Keratinocyte (primary cell): ENCODE measurements around the gene CFAP91. TPM values are rescaled to one million over a fixed set of nuclear protein-coding genes. Genes with fewer than 3 reads are reported as not detected.

ENCODE experiments used
- DNase-seq: peaks from one replicate; pipeline ENCODE4 v3.0.0-alpha.2; 2011; ENCODE audit warnings: low read depth, missing footprints, low spot score
- FAIRE-seq: peaks from 2 replicates; lab custom pipeline; 2011; peaks lifted over from hg19 to GRCh38; lab: Jason Lieb, UNC
- H2AFZ ChIP-seq: 2 replicates; pipeline ENCODE4 v1.6.0; 2012; ENCODE audit warnings: low read length, control low read depth, inconsistent platforms; ENCODE audit not compliant: control insufficient read depth
- H3K27ac ChIP-seq: 2 replicates; pipeline ENCODE4 v1.5.1; 2011; ENCODE audit warnings: low read length; ENCODE audit not compliant: control insufficient read depth, insufficient read depth
- H3K27me3 ChIP-seq: 3 replicates; pipeline ENCODE4 v1.6.0; 2011; ENCODE audit warnings: low read length; ENCODE audit not compliant: control insufficient read depth, insufficient read depth; ENCODE audit errors: extremely low read depth
- H3K36me3 ChIP-seq, 2 experiments: 2 replicates in 1 of 2; 3 replicates in 1 of 2; pipeline ENCODE4 v1.5.1; 2011; ENCODE audit warnings: low read length in 2 of 2, mild to moderate bottlenecking in 1 of 2; ENCODE audit not compliant: control insufficient read depth in 2 of 2, insufficient read depth in 2 of 2; ENCODE audit errors: extremely low read depth in 1 of 2
- H3K4me1 ChIP-seq: 3 replicates; pipeline ENCODE4 v1.5.1; 2011; ENCODE audit warnings: low read length; ENCODE audit not compliant: control insufficient read depth, insufficient read depth; ENCODE audit errors: extremely low read depth
- H3K4me2 ChIP-seq: 3 replicates; pipeline ENCODE4 v1.6.0; 2011; ENCODE audit warnings: low read depth, low read length; ENCODE audit not compliant: control insufficient read depth, insufficient read depth; ENCODE audit errors: extremely low read depth
- H3K4me3 ChIP-seq, 3 experiments: fragments of 200-600 bp in 1 of 3; sonication (generic) in 1 of 3; 2 replicates in 2 of 3; 3 replicates in 1 of 3; pipeline ENCODE4 v1.5.1; 2011 to 2016; ENCODE audit warnings: low read length in 3 of 3, mild to moderate bottlenecking in 3 of 3, control low read depth in 2 of 3, inconsistent platforms in 1 of 3, low read depth in 1 of 3, mixed read lengths in 1 of 3, mixed run types in 1 of 3, moderate library complexity in 1 of 3; ENCODE audit not compliant: control insufficient read depth in 2 of 3, insufficient read depth in 2 of 3; ENCODE audit errors: extremely low read depth in 1 of 3
- H3K79me2 ChIP-seq: 2 replicates; pipeline ENCODE4 v1.6.0; 2012; ENCODE audit warnings: low read length; ENCODE audit not compliant: control insufficient read depth, insufficient read depth
- H3K9ac ChIP-seq: 3 replicates; pipeline ENCODE4 v1.6.0; 2011; ENCODE audit warnings: low read length; ENCODE audit not compliant: control insufficient read depth, insufficient read depth; ENCODE audit errors: extremely low read depth
- H3K9me1 ChIP-seq: 3 replicates; pipeline ENCODE4 v1.6.0; 2011; ENCODE audit warnings: low read length; ENCODE audit not compliant: control insufficient read depth, insufficient read depth; ENCODE audit errors: extremely low read depth
- H3K9me3 ChIP-seq: 2 replicates; pipeline ENCODE4 v1.5.1; 2012; ENCODE audit warnings: low read depth, low read length; ENCODE audit not compliant: control insufficient read depth
- H4K20me1 ChIP-seq: 3 replicates; pipeline ENCODE4 v1.6.0; 2011; ENCODE audit warnings: low read length; ENCODE audit not compliant: control insufficient read depth, insufficient read depth; ENCODE audit errors: extremely low read depth
- EZH2 ChIP-seq: IDR thresholded peaks from one replicate; pipeline ENCODE4 v1.6.1; 2012; ENCODE audit warnings: inconsistent platforms, mild to moderate bottlenecking, low read length, moderate library complexity
- dilution Hi-C: fragments of 300-500 bp; cut with MboI; formaldehyde crosslinking; loops from one replicate; pipeline ENCODE4 v1.7.0; 2020; ENCODE audit warnings: low sequenced_read_pairs; ENCODE audit not compliant: extremely low pct_ligation_motif_present
- polyA plus RNA-seq, 5 experiments: library from polyadenylated mRNA; depleted of rRNA in 3 of 5; stranded (reverse) in 3 of 5; stranded (forward) in 1 of 5; unstranded in 1 of 5; fragments of >200 nt; gene quantifications; 1 replicate in 1 of 5; 2 replicates in 3 of 5; 3 replicates in 1 of 5; pipeline versions ENCODE4 v1.2.1 to v1.2.3, GENCODE V29; 2011 to 2012; ENCODE audit warnings: missing spikeins in 2 of 5, low read depth in 1 of 5, low replicate concordance in 1 of 5
- TF ChIP-seq, protein P1 (sequence below), 3 experiments: IDR thresholded peaks in 1 of 3; conservative IDR thresholded peaks in 1 of 3; optimal IDR thresholded peaks in 1 of 3; 2 replicates in 2 of 3; 3 replicates in 1 of 3; pipeline versions ENCODE3 to v1.5.1; 2011; ENCODE audit warnings: low read length in 3 of 3, mild to moderate bottlenecking in 3 of 3, moderate library complexity in 2 of 3, control low read depth in 1 of 3, inconsistent platforms in 1 of 3; ENCODE audit not compliant: insufficient read depth in 2 of 3; ENCODE audit errors: extremely low read depth in 1 of 3

Gene CFAP91
- polyA plus RNA-seq, 1 donor (not counting 4 experiments of a cell fraction or from before 2014, with no cell fraction given) = not detected

DNA sequence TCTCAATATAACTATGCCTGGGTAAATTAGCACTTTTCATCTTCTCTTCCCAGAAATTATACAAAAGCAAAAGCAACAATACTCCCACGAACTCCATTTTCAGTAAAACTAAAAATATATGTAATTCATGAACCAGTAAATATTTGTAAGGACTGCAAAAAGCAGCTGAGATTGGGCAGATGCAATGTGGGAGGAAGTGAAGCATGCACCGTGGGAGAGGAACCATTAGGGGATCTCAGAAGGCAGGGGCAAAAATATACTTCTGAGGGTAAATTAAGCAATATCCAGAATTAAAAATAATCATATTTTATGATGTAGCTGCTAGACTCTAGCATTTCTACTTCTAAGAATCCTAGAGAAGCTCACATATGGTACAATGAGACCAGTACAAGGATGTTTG, 20.2 kb downstream of the CFAP91 start:
- TF ChIP-seq, protein P1, sequence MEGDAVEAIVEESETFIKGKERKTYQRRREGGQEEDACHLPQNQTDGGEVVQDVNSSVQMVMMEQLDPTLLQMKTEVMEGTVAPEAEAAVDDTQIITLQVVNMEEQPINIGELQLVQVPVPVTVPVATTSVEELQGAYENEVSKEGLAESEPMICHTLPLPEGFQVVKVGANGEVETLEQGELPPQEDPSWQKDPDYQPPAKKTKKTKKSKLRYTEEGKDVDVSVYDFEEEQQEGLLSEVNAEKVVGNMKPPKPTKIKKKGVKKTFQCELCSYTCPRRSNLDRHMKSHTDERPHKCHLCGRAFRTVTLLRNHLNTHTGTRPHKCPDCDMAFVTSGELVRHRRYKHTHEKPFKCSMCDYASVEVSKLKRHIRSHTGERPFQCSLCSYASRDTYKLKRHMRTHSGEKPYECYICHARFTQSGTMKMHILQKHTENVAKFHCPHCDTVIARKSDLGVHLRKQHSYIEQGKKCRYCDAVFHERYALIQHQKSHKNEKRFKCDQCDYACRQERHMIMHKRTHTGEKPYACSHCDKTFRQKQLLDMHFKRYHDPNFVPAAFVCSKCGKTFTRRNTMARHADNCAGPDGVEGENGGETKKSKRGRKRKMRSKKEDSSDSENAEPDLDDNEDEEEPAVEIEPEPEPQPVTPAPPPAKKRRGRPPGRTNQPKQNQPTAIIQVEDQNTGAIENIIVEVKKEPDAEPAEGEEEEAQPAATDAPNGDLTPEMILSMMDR (optimal IDR thresholded peaks at IDR 0.05 in 1 of 3, IDR thresholded peaks at IDR 0.05 in 1 of 3, conservative IDR thresholded peaks at IDR 0.05 in 1 of 3; ENCODE audit: extremely low read depth in 1 of 3, insufficient read depth in 2 of 3, low read length in 3 of 3) = no peak
- no peak for TF ChIP-seq EZH2

DNA sequence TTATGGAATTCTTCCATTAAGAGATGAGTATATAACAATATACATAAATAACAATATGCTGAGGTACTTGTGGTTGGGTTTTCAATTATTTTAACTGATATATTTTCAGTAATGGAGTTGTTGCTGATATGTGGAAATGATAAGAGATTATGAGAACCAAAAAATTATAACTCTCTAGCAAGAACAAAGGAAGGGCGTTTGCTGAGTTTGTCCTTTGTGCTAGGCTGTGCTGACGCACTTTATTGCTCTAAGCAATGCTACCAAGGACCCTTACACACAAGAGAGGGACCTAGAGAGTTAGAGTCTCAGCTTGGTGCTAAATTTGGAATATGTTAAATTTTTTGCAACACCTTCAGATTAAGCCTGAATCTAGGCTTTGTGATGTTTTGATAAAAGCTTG, 24.1 kb downstream of the CFAP91 start:
- FAIRE-seq (no peak), DNase-seq (no peak)
- Histone ChIP-seq H3K4me3 (no peak overlapping the region), H3K9ac (no peak overlapping the region), H3K27me3 (no peaks in the 10 kb centered on the region), H3K79me2 (no peaks in the 10 kb centered on the region), H3K4me2 (no peak overlapping the region), H2AFZ (no peak overlapping the region), H3K4me1 (no peaks in the 10 kb centered on the region), H3K9me3 (no peaks in the 10 kb centered on the region), H4K20me1 (no peaks in the 10 kb centered on the region), H3K36me3 (no peaks in the 10 kb centered on the region), H3K9me1 (no peaks in the 10 kb centered on the region), H3K27ac (no peak overlapping the region)
- TF ChIP-seq, protein P1 (optimal IDR thresholded peaks at IDR 0.05 in 1 of 3, IDR thresholded peaks at IDR 0.05 in 1 of 3, conservative IDR thresholded peaks at IDR 0.05 in 1 of 3; ENCODE audit: extremely low read depth in 1 of 3, insufficient read depth in 2 of 3, low read length in 3 of 3) = no peak
- no peak for TF ChIP-seq EZH2
- dilution Hi-C loops = no loop called here

More for the DNA sequence above, 20.2 kb downstream of the CFAP91 start:
- Histone ChIP-seq H3K79me2 (no peaks in the 10 kb centered on the region), H3K9me1 (no peaks in the 10 kb centered on the region), H3K4me2 (no peak overlapping the region), H3K27me3 (no peaks in the 10 kb centered on the region), H3K4me3 (no peak overlapping the region), H3K4me1 (no peaks in the 10 kb centered on the region), H3K9me3 (no peaks in the 10 kb centered on the region), H4K20me1 (no peaks in the 10 kb centered on the region), H3K36me3 (no peaks in the 10 kb centered on the region), H3K9ac (no peak overlapping the region), H3K27ac (no peak overlapping the region), H2AFZ (no peak overlapping the region)
- dilution Hi-C loops = no loop called here
- DNase-seq = no peak
- FAIRE-seq = no peak
